ENCODE measurements around the gene GID4.

The GID4 gene

DNA sequence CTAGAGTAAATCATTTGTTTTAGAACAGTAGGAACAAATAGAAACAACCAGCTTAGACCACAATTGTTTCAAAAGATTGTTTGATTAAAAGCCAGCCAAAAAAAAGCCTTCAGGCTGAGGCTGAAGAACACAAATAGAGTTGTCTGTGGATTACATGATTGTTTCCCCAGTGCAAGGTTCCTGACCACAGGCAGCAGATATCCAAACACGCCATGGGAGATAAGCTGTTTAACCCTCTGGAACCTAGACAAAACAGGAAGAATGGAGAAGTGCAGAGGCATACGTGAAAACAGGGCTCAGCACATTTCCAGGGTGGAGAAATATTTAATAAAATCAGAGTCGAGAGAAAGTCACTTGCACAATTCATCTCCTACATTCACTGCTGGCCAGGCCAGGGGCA lies 21.2 kb upstream of the GID4 start:
- no peak for TF ChIP-seq CEBPB (IDR thresholded peaks at IDR 0.05)
- TF ChIP-seq NFIC (IDR thresholded peaks at IDR 0.05) = no peak

DNA sequence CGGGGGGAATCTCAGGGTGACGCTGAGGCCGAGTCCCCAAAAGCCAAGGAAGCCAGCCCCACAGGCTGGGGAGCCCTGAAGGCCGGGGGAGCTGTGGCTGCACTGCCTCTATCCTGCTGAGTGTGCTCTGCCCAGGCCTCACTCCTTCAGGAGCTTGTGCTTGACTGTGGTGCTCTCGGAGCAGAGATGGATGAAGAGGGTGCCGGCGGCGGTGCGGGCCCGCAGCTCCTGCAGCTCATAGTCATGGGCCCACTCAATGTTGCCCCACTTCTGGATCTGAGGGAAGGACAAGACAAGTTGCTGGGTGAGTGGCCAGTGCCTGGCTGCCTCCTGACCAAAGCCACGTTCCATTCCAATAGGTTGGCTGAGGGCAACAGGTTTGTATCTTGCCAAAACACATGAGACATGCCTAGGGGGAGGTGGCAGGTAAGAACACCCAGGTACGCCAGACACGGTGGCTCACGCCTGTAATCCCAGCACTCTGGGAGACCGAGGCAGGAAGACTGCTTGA lies 20.7 kb upstream of the GID4 start:
- TF ChIP-seq RAD21 (IDR thresholded peaks at IDR 0.05; ENCODE audit: low read depth) = no peak
- no peak for TF ChIP-seq YY1 (IDR thresholded peaks at IDR 0.05; ENCODE audit: low read depth)
- TF ChIP-seq ZBTB7A (IDR thresholded peaks at IDR 0.05; ENCODE audit: low read depth) = no peak
- TF ChIP-seq, protein P1, sequence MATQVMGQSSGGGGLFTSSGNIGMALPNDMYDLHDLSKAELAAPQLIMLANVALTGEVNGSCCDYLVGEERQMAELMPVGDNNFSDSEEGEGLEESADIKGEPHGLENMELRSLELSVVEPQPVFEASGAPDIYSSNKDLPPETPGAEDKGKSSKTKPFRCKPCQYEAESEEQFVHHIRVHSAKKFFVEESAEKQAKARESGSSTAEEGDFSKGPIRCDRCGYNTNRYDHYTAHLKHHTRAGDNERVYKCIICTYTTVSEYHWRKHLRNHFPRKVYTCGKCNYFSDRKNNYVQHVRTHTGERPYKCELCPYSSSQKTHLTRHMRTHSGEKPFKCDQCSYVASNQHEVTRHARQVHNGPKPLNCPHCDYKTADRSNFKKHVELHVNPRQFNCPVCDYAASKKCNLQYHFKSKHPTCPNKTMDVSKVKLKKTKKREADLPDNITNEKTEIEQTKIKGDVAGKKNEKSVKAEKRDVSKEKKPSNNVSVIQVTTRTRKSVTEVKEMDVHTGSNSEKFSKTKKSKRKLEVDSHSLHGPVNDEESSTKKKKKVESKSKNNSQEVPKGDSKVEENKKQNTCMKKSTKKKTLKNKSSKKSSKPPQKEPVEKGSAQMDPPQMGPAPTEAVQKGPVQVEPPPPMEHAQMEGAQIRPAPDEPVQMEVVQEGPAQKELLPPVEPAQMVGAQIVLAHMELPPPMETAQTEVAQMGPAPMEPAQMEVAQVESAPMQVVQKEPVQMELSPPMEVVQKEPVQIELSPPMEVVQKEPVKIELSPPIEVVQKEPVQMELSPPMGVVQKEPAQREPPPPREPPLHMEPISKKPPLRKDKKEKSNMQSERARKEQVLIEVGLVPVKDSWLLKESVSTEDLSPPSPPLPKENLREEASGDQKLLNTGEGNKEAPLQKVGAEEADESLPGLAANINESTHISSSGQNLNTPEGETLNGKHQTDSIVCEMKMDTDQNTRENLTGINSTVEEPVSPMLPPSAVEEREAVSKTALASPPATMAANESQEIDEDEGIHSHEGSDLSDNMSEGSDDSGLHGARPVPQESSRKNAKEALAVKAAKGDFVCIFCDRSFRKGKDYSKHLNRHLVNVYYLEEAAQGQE (IDR thresholded peaks at IDR 0.05; ENCODE audit: low read depth) = no peak
- no peak for TF ChIP-seq TEAD4 (IDR thresholded peaks at IDR 0.05)
- TF ChIP-seq EGR1 (IDR thresholded peaks at IDR 0.05) = no peak
- TF ChIP-seq FOXM1 (IDR thresholded peaks at IDR 0.05; ENCODE audit: borderline replicate concordance, low read depth) = no peak

DNA sequence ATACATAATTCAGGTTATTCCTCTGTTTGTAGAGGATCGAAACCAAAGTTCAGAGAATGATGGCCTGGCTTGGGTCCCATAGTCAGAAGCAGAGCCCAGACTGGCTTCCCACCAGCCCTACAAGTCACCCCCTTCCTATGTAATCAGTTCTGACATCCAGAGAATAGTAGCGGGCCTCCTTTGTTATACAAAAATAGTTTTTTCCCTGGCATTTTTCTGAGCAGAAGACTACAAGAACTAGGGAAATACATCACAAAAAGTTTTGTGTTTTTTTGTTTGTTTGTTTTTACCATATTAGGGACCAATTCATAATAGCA lies 19.4 kb upstream of the GID4 start:
- TF ChIP-seq NFIC (IDR thresholded peaks at IDR 0.05) (no peak), FOXM1 (IDR thresholded peaks at IDR 0.05; ENCODE audit: borderline replicate concordance, low read depth) (no peak), TEAD4 (IDR thresholded peaks at IDR 0.05) (no peak), ZBTB7A (IDR thresholded peaks at IDR 0.05; ENCODE audit: low read depth) (no peak), RAD21 (IDR thresholded peaks at IDR 0.05; ENCODE audit: low read depth) (no peak), EP300 (IDR thresholded peaks at IDR 0.05; ENCODE audit: borderline replicate concordance) (no peak), YY1 (IDR thresholded peaks at IDR 0.05; ENCODE audit: low read depth) (no peak), CREB1 (IDR thresholded peaks at IDR 0.05; ENCODE audit: low read depth) (no peak), EGR1 (IDR thresholded peaks at IDR 0.05) (no peak)
- TF ChIP-seq, protein P2, sequence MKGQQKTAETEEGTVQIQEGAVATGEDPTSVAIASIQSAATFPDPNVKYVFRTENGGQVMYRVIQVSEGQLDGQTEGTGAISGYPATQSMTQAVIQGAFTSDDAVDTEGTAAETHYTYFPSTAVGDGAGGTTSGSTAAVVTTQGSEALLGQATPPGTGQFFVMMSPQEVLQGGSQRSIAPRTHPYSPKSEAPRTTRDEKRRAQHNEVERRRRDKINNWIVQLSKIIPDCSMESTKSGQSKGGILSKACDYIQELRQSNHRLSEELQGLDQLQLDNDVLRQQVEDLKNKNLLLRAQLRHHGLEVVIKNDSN (IDR thresholded peaks at IDR 0.05) = no peak

DNA sequence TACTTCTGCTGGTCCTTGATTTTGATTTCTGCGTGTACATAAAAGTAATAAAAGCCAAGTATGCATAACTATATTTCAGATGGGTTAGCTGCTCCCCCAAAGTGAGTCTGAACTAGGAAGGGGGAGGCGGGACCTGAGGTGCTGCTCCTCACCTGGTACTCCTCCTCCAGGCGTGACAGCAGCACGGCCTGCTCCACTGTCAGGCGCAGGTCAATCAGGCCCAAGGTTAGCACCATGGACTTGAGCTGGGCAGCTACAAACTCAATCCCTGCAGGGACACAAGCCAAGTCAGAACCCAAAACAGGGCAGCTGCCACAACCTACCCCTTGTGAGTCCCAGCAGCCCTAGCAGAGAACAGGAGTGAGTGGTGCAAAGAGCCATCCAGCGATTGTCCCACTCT lies 18.2 kb upstream of the GID4 start:
- TF ChIP-seq, protein P2 (IDR thresholded peaks at IDR 0.05) = no peak
- no peak for TF ChIP-seq CREB1 (IDR thresholded peaks at IDR 0.05; ENCODE audit: low read depth)
- TF ChIP-seq, protein P1 (IDR thresholded peaks at IDR 0.05; ENCODE audit: low read depth) = no peak
- TF ChIP-seq TAF1 (IDR thresholded peaks at IDR 0.05; ENCODE audit: low read depth) = no peak
- TF ChIP-seq EGR1 (IDR thresholded peaks at IDR 0.05) = no peak
- no peak for TF ChIP-seq ZBTB7A (IDR thresholded peaks at IDR 0.05; ENCODE audit: low read depth)
- no peak for TF ChIP-seq RAD21 (IDR thresholded peaks at IDR 0.05; ENCODE audit: low read depth)
- TF ChIP-seq, protein P3, sequence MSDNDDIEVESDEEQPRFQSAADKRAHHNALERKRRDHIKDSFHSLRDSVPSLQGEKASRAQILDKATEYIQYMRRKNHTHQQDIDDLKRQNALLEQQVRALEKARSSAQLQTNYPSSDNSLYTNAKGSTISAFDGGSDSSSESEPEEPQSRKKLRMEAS (IDR thresholded peaks at IDR 0.05) = no peak
- no peak for TF ChIP-seq EP300 (IDR thresholded peaks at IDR 0.05; ENCODE audit: borderline replicate concordance)
- no peak for TF ChIP-seq CEBPB (IDR thresholded peaks at IDR 0.05)
- no peak for TF ChIP-seq TCF12 (IDR thresholded peaks at IDR 0.05; ENCODE audit: low read depth)
- TF ChIP-seq TEAD4 (IDR thresholded peaks at IDR 0.05) = no peak
- no peak for TF ChIP-seq FOXM1 (IDR thresholded peaks at IDR 0.05; ENCODE audit: borderline replicate concordance, low read depth)
- no peak for TF ChIP-seq YY1 (IDR thresholded peaks at IDR 0.05; ENCODE audit: low read depth)
- no peak for TF ChIP-seq NFIC (IDR thresholded peaks at IDR 0.05)

DNA sequence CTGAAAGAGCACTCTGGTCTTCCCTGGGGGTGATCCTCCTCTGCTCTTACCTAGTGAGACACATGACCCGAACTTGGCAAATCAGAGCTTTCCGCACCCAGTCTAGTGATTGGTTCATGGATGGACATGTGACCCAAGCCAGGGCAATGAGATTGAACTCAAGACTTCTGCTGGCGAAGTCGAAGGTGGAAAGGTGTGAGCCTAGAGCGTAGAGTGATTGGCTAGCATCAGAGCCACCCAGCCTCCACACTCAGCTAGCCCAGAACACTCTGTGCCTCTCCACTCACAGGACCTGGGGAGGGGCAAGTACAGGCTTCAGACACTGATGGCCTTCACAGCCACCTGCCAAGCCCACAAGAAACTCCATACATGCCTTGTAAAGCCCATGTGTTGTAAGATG lies 17.8 kb upstream of the GID4 start:
- TF ChIP-seq TEAD4 (IDR thresholded peaks at IDR 0.05) = no peak
- TF ChIP-seq, protein P2 (IDR thresholded peaks at IDR 0.05) = peak; percentile 82

DNA sequence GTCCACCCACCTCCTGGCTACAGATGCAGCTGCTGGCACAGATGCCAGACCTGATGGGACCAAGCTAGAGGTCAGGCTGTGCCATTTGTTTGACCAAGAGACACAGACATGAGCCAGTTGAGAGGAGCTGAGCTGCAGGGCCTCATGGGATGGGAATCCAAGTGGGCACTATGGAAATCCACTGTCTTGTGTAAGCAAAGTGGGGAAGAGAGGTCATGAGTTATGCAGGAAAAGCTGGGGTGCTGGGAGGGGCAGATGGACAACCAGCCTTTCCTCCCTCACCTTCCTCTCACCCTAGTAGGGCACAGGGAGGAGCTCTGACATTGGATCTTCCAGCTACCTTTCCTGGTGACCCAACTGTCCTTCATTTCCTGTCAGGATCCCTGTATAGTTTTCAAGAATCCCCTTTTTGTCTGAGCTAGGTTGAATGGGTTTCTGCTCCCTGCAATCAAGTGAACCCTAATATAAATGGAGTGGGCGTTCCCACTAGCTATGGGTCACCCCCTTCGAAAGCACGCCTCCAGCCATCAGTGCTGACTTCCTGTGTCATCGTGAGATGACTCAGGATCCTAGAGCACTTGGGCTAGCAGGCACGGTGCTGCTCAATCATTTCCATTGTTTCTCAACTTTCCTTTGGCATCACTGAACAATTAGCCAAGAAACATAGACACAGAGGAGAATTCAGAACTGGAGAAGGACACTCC lies 13.8 kb upstream of the GID4 start:
- TF ChIP-seq TEAD4 (IDR thresholded peaks at IDR 0.05) = no peak
- TF ChIP-seq YY1 (IDR thresholded peaks at IDR 0.05; ENCODE audit: low read depth) = no peak
- no peak for TF ChIP-seq ZBTB7A (IDR thresholded peaks at IDR 0.05; ENCODE audit: low read depth)
- TF ChIP-seq, protein P3 (IDR thresholded peaks at IDR 0.05) = no peak
- TF ChIP-seq EGR1 (IDR thresholded peaks at IDR 0.05) = no peak
- no peak for TF ChIP-seq NFIC (IDR thresholded peaks at IDR 0.05)
- no peak for TF ChIP-seq FOXM1 (IDR thresholded peaks at IDR 0.05; ENCODE audit: borderline replicate concordance, low read depth)
- no peak for TF ChIP-seq CEBPB (IDR thresholded peaks at IDR 0.05)
- TF ChIP-seq, protein P1 (IDR thresholded peaks at IDR 0.05; ENCODE audit: low read depth) = no peak
- TF ChIP-seq TCF12 (IDR thresholded peaks at IDR 0.05; ENCODE audit: low read depth) = no peak
- TF ChIP-seq EP300 (IDR thresholded peaks at IDR 0.05; ENCODE audit: borderline replicate concordance) = no peak
- no peak for TF ChIP-seq TAF1 (IDR thresholded peaks at IDR 0.05; ENCODE audit: low read depth)
- no peak for TF ChIP-seq RAD21 (IDR thresholded peaks at IDR 0.05; ENCODE audit: low read depth)
- no peak for TF ChIP-seq CREB1 (IDR thresholded peaks at IDR 0.05; ENCODE audit: low read depth)
- TF ChIP-seq, protein P2 (IDR thresholded peaks at IDR 0.05) = no peak
